SU-DHL-6 (cell line): Measurements from ENCODE around the gene CCDC9.
A peak's percentile ranks its signal among the peaks of the same experiment; 100 is the strongest.

Experiments
- CTCF ChIP-seq: fragments of 200-600 bp; sonication (generic); IDR thresholded peaks from one replicate; pipeline ENCODE4 v1.5.1; 2017; ENCODE audit warnings: antibody characterized with exemption, mild to moderate bottlenecking, low read length, moderate library complexity; ENCODE audit not compliant: insufficient read depth, poor library complexity, severe bottlenecking
- EZH2phosphoT487 ChIP-seq: fragments of 200-600 bp; sonication (generic), shearing (Covaris generic); conservative IDR thresholded peaks from 2 replicates; pipeline ENCODE4 v1.6.1; 2018; ENCODE audit warnings: mild to moderate bottlenecking, antibody characterized with exemption, low read length, moderate library complexity, mixed read lengths

GRCh38 chr19:47284324-47284899 lies 28.1 kb downstream of the CCDC9 start:
- TF ChIP-seq CTCF = peak; percentile 81
- no peak for TF ChIP-seq EZH2phosphoT487
